ENCODE measurements around the gene KCTD11.
"Not testable (repeated sequence)": the region's sequence is repeated elsewhere in the genome, so short reads cannot be mapped to it uniquely, and the experiment has no call there.

The KCTD11 gene

GRCh38 chr17:7355053-7355452, 3.1 kb downstream of the KCTD11 start, which contains the start of gene TMEM95:
Gene TMEM95 (plus strand): TSS chr17:7355156. CDS start chr17:7355205, 49 bp downstream.
- H3K27ac ChIP-seq (ENCODE audit: low read depth, low read length) = peak within 1 kb of the TSS; percentile 19

GRCh38 chr17:7355573-7355972, 3.6 kb downstream of the KCTD11 start:
- Histone ChIP-seq H3K27ac (ENCODE audit: low read depth, low read length) (peak overlapping the region; percentile 15), H3K4me3 (ENCODE audit: low read length) (no peak overlapping the region), H3K4me1 (ENCODE audit: control insufficient read depth, insufficient read depth, low read length) (peaks cover 4% of the 10 kb centered on the region), H3K9ac (ENCODE audit: low read length) (no peak overlapping the region), H3K36me3 (ENCODE audit: control insufficient read depth, insufficient read depth, low read length) (no peaks in the 10 kb centered on the region), H3K27me3 (ENCODE audit: control insufficient read depth, insufficient read depth, low read length) (no peaks in the 10 kb centered on the region)

More at GRCh38 chr17:7355053-7355452, 3.1 kb downstream of the KCTD11 start, which contains the start of gene TMEM95:
- Histone ChIP-seq H3K36me3 (ENCODE audit: control insufficient read depth, insufficient read depth, low read length) (no peaks in the 10 kb centered on the region), H3K9ac (ENCODE audit: low read length) (no peak within 1 kb of the TSS), H3K4me3 (ENCODE audit: low read length) (peak within 1 kb of the TSS; percentile 36), H3K27me3 (ENCODE audit: control insufficient read depth, insufficient read depth, low read length) (no peaks in the 10 kb centered on the region), H3K4me1 (ENCODE audit: control insufficient read depth, insufficient read depth, low read length) (peaks cover 4% of the 10 kb centered on the region)

GRCh38 chr17:7356072-7356549, 4.1 kb downstream of the KCTD11 start:
- Histone ChIP-seq H3K36me3 (ENCODE audit: control insufficient read depth, insufficient read depth, low read length) (no peaks in the 10 kb centered on the region), H3K4me1 (ENCODE audit: control insufficient read depth, insufficient read depth, low read length) (peaks cover 4% of the 10 kb centered on the region), H3K27me3 (ENCODE audit: control insufficient read depth, insufficient read depth, low read length) (no peaks in the 10 kb centered on the region), H3K9ac (ENCODE audit: low read length) (no peak overlapping the region), H3K27ac (ENCODE audit: low read depth, low read length) (peak overlapping the region; percentile 15), H3K4me3 (ENCODE audit: low read length) (peak overlapping the region; percentile 36)

GRCh38 chr17:7356756-7357155, 4.8 kb downstream of the KCTD11 start:
- no peaks in the 10 kb centered on the region for H3K27me3 ChIP-seq (ENCODE audit: control insufficient read depth, insufficient read depth, low read length)
- H3K27ac ChIP-seq (ENCODE audit: low read depth, low read length) = peak overlapping the region; percentile 57
- H3K4me3 ChIP-seq (ENCODE audit: low read length) = no peak overlapping the region
- H3K9ac ChIP-seq (ENCODE audit: low read length) = no peak overlapping the region
- peaks cover 4% of the 10 kb centered on the region for H3K4me1 ChIP-seq (ENCODE audit: control insufficient read depth, insufficient read depth, low read length)
- H3K36me3 ChIP-seq (ENCODE audit: control insufficient read depth, insufficient read depth, low read length) = no peaks in the 10 kb centered on the region

- peak overlapping the region; percentile 57 for H3K27ac ChIP-seq (ENCODE audit: low read depth, low read length)
- peaks cover 4% of the 10 kb centered on the region for H3K4me1 ChIP-seq (ENCODE audit: control insufficient read depth, insufficient read depth, low read length)
- no peak overlapping the region for H3K9ac ChIP-seq (ENCODE audit: low read length)
- no peak overlapping the region for H3K4me3 ChIP-seq (ENCODE audit: low read length)
- H3K36me3 ChIP-seq (ENCODE audit: control insufficient read depth, insufficient read depth, low read length) = no peaks in the 10 kb centered on the region
- H3K27me3 ChIP-seq (ENCODE audit: control insufficient read depth, insufficient read depth, low read length) = no peaks in the 10 kb centered on the region
Observed at GRCh38 chr17:7357381-7357780, 5.4 kb downstream of the KCTD11 start.

GRCh38 chr17:7361906-7362305, 9.9 kb downstream of the KCTD11 start:
- no peaks in the 10 kb centered on the region for H3K36me3 ChIP-seq (ENCODE audit: control insufficient read depth, insufficient read depth, low read length)
- no peak overlapping the region for H3K4me3 ChIP-seq (ENCODE audit: low read length)
- H3K27me3 ChIP-seq (ENCODE audit: control insufficient read depth, insufficient read depth, low read length) = no peaks in the 10 kb centered on the region
- H3K27ac ChIP-seq (ENCODE audit: low read depth, low read length) = no peak overlapping the region
- no peak overlapping the region for H3K9ac ChIP-seq (ENCODE audit: low read length)
- no peaks in the 10 kb centered on the region for H3K4me1 ChIP-seq (ENCODE audit: control insufficient read depth, insufficient read depth, low read length)

GRCh38 chr17:7363311-7363710, 11.3 kb downstream of the KCTD11 start:
- no peaks in the 10 kb centered on the region for H3K4me1 ChIP-seq (ENCODE audit: control insufficient read depth, insufficient read depth, low read length)
- H3K9ac ChIP-seq (ENCODE audit: low read length) = no peak overlapping the region
- no peak overlapping the region for H3K4me3 ChIP-seq (ENCODE audit: low read length)
- no peaks in the 10 kb centered on the region for H3K36me3 ChIP-seq (ENCODE audit: control insufficient read depth, insufficient read depth, low read length)
- no peaks in the 10 kb centered on the region for H3K27me3 ChIP-seq (ENCODE audit: control insufficient read depth, insufficient read depth, low read length)
- H3K27ac ChIP-seq (ENCODE audit: low read depth, low read length) = no peak overlapping the region

GRCh38 chr17:7365963-7366362, 14.0 kb downstream of the KCTD11 start:
- not testable (repeated sequence) for H3K36me3 ChIP-seq (ENCODE audit: control insufficient read depth, insufficient read depth, low read length); H3K27me3 ChIP-seq (ENCODE audit: control insufficient read depth, insufficient read depth, low read length); H3K9ac ChIP-seq (ENCODE audit: low read length); H3K4me1 ChIP-seq (ENCODE audit: control insufficient read depth, insufficient read depth, low read length); H3K27ac ChIP-seq (ENCODE audit: low read depth, low read length); H3K4me3 ChIP-seq (ENCODE audit: low read length)

GRCh38 chr17:7367083-7367482, 15.1 kb downstream of the KCTD11 start:
- H3K4me1 ChIP-seq (ENCODE audit: control insufficient read depth, insufficient read depth, low read length) = no peaks in the 10 kb centered on the region
- H3K36me3 ChIP-seq (ENCODE audit: control insufficient read depth, insufficient read depth, low read length) = no peaks in the 10 kb centered on the region
- no peak overlapping the region for H3K9ac ChIP-seq (ENCODE audit: low read length)
- no peak overlapping the region for H3K27ac ChIP-seq (ENCODE audit: low read depth, low read length)
- no peak overlapping the region for H3K4me3 ChIP-seq (ENCODE audit: low read length)
- no peaks in the 10 kb centered on the region for H3K27me3 ChIP-seq (ENCODE audit: control insufficient read depth, insufficient read depth, low read length)

GRCh38 chr17:7367918-7368598, 16.1 kb downstream of the KCTD11 start:
- no peaks in the 10 kb centered on the region for H3K27me3 ChIP-seq (ENCODE audit: control insufficient read depth, insufficient read depth, low read length)
- no peak overlapping the region for H3K9ac ChIP-seq (ENCODE audit: low read length)
- H3K36me3 ChIP-seq (ENCODE audit: control insufficient read depth, insufficient read depth, low read length) = no peaks in the 10 kb centered on the region
- H3K4me3 ChIP-seq (ENCODE audit: low read length) = no peak overlapping the region
- H3K4me1 ChIP-seq (ENCODE audit: control insufficient read depth, insufficient read depth, low read length) = no peaks in the 10 kb centered on the region
- no peak overlapping the region for H3K27ac ChIP-seq (ENCODE audit: low read depth, low read length)

- not testable (repeated sequence) for H3K27ac ChIP-seq (ENCODE audit: low read depth, low read length); H3K36me3 ChIP-seq (ENCODE audit: control insufficient read depth, insufficient read depth, low read length); H3K27me3 ChIP-seq (ENCODE audit: control insufficient read depth, insufficient read depth, low read length); H3K4me3 ChIP-seq (ENCODE audit: low read length); H3K4me1 ChIP-seq (ENCODE audit: control insufficient read depth, insufficient read depth, low read length); H3K9ac ChIP-seq (ENCODE audit: low read length)
Observed at GRCh38 chr17:7368599-7368994, 16.6 kb downstream of the KCTD11 start.

- Histone ChIP-seq H3K4me1 (ENCODE audit: control insufficient read depth, insufficient read depth, low read length) (no peaks in the 10 kb centered on the region), H3K27ac (ENCODE audit: low read depth, low read length) (no peak overlapping the region), H3K27me3 (ENCODE audit: control insufficient read depth, insufficient read depth, low read length) (no peaks in the 10 kb centered on the region), H3K9ac (ENCODE audit: low read length) (no peak overlapping the region), H3K4me3 (ENCODE audit: low read length) (no peak overlapping the region), H3K36me3 (ENCODE audit: control insufficient read depth, insufficient read depth, low read length) (no peaks in the 10 kb centered on the region)
Observed at GRCh38 chr17:7369825-7370224, 17.9 kb downstream of the KCTD11 start.

GRCh38 chr17:7370853-7371252, 18.9 kb downstream of the KCTD11 start:
- Histone ChIP-seq H3K4me1 (ENCODE audit: control insufficient read depth, insufficient read depth, low read length) (no peaks in the 10 kb centered on the region), H3K9ac (ENCODE audit: low read length) (no peak overlapping the region), H3K27me3 (ENCODE audit: control insufficient read depth, insufficient read depth, low read length) (no peaks in the 10 kb centered on the region), H3K4me3 (ENCODE audit: low read length) (no peak overlapping the region), H3K36me3 (ENCODE audit: control insufficient read depth, insufficient read depth, low read length) (no peaks in the 10 kb centered on the region), H3K27ac (ENCODE audit: low read depth, low read length) (no peak overlapping the region)

All from rectal smooth muscle tissue (tissue), 1 donor.